Pancreas (tissue), 10 donors: ENCODE results near the gene FGFR3. TPM values are rescaled to one million over a fixed set of nuclear protein-coding genes. Genes with fewer than 3 reads are reported as not detected.

ENCODE experiments used
- ATAC-seq, 4 donors: fragments of 200-7000 bp; cut with Tn5 transposase; one replicate each; pipeline versions ENCODE4 v1.8.0 to v1.9.1; 2020; ENCODE audit warnings: mild to moderate bottlenecking in 4 of 4, moderate library complexity in 4 of 4
- DNase-seq, 6 donors: peaks; one replicate each; pipeline ENCODE4 v3.0.0-alpha.2; 2020
- FAIRE-seq: peaks from 2 replicates; lab custom pipeline; 2012; peaks lifted over from hg19 to GRCh38; lab: Jason Lieb, UNC
- H3K27ac ChIP-seq, 4 donors: fragments of 200-600 bp; sonication (generic); 1 replicate in 3 of 4; 2 replicates in 1 of 4; pipeline versions ENCODE4 v1.5.0 to v1.8.0; 2020
- H3K27me3 ChIP-seq, 4 donors: fragments of 200-600 bp; one replicate each; pipeline ENCODE4 v1.8.0; 2021
- H3K36me3 ChIP-seq, 3 donors: fragments of 200-600 bp; sonication (generic) in 1 of 3; one replicate each; pipeline versions ENCODE4 v1.5.0 to v1.8.0; 2020 to 2021
- H3K4me1 ChIP-seq, 3 donors: fragments of 200-600 bp; one replicate each; pipeline ENCODE4 v1.8.0; 2021
- H3K4me3 ChIP-seq, 4 donors: fragments of 200-600 bp; sonication (generic) in 2 of 4; one replicate each; pipeline versions ENCODE4 v1.5.0 to v1.8.0; 2020 to 2021
- H3K9me3 ChIP-seq, 4 donors: fragments of 200-600 bp; one replicate each; pipeline ENCODE4 v1.8.0; 2021
- WGBS, 2 donors: extraction: QIAGEN DNeasy Blood & Tissue Kit; methylation state at CpG; one replicate each; pipeline ENCODE4 v1.1.7; 2013; 5-methylcytosine and 5-hydroxymethylcytosine counted together
- intact Hi-C, 3 donors: fragments of 100-400 bp; cut with DNase I; formaldehyde crosslinking; loops; one replicate each; pipeline versions ENCODE4 v1.11.1 to v1.14.2; 2022
- polyA plus RNA-seq, 2 donors: library from polyadenylated mRNA; stranded (reverse); fragments of 200-250 nt; gene quantifications; one replicate each; pipeline ENCODE4 v1.2.3, GENCODE V29; 2013
- total RNA-seq, 6 donors: library from RNA; stranded (reverse); fragmentation: NEBNext Ultra II Directional in 4 of 6; extraction: Animal tissue kit (Norgen Biotek cat#: 25700) in 4 of 6; gene quantifications; one replicate each; pipeline versions ENCODE4 v1.2.1 to v1.2.4, GENCODE V29; 2021 to 2023
- TF ChIP-seq, protein P1 (sequence below), 4 donors: fragments of 200-600 bp; sonication (generic) in 3 of 4; IDR thresholded peaks; one replicate each; pipeline versions ENCODE4 v1.5.0 to v1.8.0; 2021; ENCODE audit warnings: antibody characterized with exemption in 4 of 4
- donor health status: healthy with polysubstance abuse.
- donor health status: DM: no; HTN: no; CAD: no; lungs with moderate emphysema.
- donor health status: DM: no; HTN: no; CAD: no.
- donor health status: control.
- donor health status: control.
- donor health status: Bipolar disorder and iron deficiency.
- donor health status: DM: yes; HTN: yes; CAD: no.
- donor health status: DM: no; HTN: no; CAD: no.
- donor health status: DM: no; HTN: no; CAD: no.
- donor health status: DM: yes; HTN: yes; CAD: no.

FGFR3 gene
- total and polyA plus RNA-seq, 8 donors, result 40.4 to 300 (median 64.8) TPM

- Histone ChIP-seq H3K36me3 (peaks cover 9 to 52% (median 21%) of the 10 kb centered on the region in 3 donors), H3K27ac (no peak overlapping the region), H3K4me3 (no peak overlapping the region), H3K4me1 (peaks cover 0 to 6% (median 0%) of the 10 kb centered on the region in 3 donors), H3K27me3 (no peaks in the 10 kb centered on the region), H3K9me3 (no peaks in the 10 kb centered on the region)
- TF ChIP-seq, protein P1, sequence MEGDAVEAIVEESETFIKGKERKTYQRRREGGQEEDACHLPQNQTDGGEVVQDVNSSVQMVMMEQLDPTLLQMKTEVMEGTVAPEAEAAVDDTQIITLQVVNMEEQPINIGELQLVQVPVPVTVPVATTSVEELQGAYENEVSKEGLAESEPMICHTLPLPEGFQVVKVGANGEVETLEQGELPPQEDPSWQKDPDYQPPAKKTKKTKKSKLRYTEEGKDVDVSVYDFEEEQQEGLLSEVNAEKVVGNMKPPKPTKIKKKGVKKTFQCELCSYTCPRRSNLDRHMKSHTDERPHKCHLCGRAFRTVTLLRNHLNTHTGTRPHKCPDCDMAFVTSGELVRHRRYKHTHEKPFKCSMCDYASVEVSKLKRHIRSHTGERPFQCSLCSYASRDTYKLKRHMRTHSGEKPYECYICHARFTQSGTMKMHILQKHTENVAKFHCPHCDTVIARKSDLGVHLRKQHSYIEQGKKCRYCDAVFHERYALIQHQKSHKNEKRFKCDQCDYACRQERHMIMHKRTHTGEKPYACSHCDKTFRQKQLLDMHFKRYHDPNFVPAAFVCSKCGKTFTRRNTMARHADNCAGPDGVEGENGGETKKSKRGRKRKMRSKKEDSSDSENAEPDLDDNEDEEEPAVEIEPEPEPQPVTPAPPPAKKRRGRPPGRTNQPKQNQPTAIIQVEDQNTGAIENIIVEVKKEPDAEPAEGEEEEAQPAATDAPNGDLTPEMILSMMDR (IDR thresholded peaks at IDR 0.05), result no peak
- no peak for FAIRE-seq
- intact Hi-C loops, result no loop called here
- no peak for DNase-seq
- no peak for ATAC-seq
- WGBS, 2 donors, result 77% methylated on average over 7 of the region's 7 CpGs
Measured at GRCh38 chr4:1819816-1820215, 26.7 kb downstream of the FGFR3 start.

DNA sequence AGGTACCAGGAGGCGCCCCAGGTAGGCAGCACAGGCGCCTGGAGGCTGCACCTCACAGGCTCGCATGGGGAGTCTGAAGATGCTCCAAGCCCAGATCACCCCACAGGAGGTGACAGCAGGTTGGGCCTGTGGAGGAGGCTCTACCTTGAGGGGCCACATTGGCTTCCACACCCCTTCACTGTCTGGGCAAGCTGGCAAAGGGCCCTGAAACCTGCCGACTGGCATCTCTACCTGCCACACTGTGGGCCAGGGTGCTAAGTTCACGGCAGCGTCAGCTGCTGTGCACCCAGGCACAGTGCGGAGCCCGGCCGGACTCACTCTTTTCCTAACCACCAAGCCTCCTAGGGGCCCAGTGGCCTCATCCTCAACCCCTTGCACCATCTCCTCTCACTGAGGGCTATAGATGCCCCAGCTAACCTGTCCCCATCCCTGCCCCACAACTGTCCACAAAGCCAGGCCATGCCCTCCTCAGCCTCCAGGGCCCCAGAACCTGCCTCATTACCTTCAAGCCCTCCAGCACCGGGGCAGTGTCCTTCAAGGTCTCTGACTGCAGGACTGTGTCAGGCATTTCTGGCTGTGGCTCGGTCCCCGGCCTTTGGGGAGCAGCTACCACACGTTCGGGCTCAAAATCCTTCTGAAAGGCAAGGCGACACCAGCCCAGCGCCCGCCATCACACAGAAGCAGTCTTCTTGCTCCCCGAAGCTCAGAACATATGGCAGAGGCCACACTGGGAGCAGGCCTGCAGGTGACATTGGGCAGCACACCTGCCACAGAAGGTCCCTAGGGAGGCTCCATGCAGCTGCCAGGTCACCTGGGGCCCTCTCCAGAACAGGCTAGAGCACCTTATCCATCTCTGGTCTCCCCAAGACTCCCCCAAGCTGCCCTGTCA, 28.8 kb downstream of the FGFR3 start:
- ATAC-seq, result no peak
- DNase-seq, result no peak
- Histone ChIP-seq H3K27me3 (no peaks in the 10 kb centered on the region), H3K4me1 (peaks cover 0 to 6% (median 0%) of the 10 kb centered on the region in 3 donors), H3K9me3 (no peaks in the 10 kb centered on the region), H3K4me3 (no peak overlapping the region), H3K27ac (no peak overlapping the region), H3K36me3 (peaks cover 7 to 43% (median 11%) of the 10 kb centered on the region in 3 donors)
- 95 to 97% methylated on average over 18 of the region's 18 CpGs for WGBS, 2 donors
- TF ChIP-seq, protein P1 (IDR thresholded peaks at IDR 0.05), result no peak
- intact Hi-C loops, result no loop called here
- no peak for FAIRE-seq

DNA sequence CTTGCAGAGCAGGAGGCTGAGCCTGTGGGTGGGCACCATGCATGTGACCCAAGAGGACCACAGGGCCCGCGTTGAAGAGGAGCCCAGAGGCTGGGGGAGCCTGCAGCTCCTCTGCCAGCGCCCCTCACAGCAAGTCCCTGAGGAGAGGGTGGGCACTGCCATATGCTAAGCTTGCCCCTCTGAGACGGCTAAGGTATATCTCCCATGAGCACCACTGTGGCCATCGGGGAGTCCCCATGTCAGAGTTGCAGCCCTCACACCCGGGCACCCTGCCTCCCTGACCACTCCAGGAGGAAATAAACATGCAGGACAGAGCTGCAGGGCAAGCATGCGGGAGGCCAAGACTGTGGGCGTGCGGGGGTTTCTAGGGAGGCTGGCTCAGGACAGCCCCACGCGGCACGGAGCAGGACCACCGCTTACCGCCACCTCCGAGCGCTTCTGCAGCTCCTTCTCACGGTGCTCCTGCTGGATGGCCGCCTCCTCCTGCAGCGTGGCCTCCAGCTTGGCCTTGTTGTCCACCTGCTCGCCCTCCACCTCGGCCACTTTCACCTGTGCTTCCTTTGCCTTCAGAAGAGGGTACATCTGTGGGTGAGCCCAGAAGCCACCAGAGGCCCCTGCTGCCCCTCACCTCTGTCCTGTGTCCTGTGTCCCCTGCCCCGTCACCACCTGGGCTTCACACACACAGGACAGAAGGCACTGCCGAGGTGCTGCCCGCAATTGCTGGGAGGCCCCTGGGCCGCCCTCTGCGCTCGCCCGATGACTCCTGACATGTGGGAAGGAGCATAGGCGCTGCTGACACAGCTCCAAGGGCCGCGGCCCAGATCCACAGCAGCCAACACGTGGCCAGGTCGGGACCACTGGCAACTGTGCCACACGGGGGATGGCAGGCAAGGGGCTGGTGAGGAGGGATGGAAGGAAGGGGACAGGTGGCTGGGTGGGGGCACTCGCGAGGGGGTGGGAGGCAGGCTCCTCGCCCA, 29.8 kb downstream of the FGFR3 start:
- Histone ChIP-seq H3K36me3 (peaks cover under 1 to 35% (median 11%) of the 10 kb centered on the region in 3 donors), H3K27me3 (no peaks in the 10 kb centered on the region), H3K27ac (no peak overlapping the region), H3K4me1 (peaks cover 0 to 6% (median 0%) of the 10 kb centered on the region in 3 donors), H3K9me3 (no peaks in the 10 kb centered on the region), H3K4me3 (no peak overlapping the region)
- 92 to 93% methylated on average over 37 of the region's 37 CpGs for WGBS, 2 donors
- DNase-seq, result peak in 1 of 6 donors; percentile 75
- ATAC-seq, result no peak
- TF ChIP-seq, protein P1 (IDR thresholded peaks at IDR 0.05), result no peak
- intact Hi-C loops, result no loop called here
- no peak for FAIRE-seq

DNA sequence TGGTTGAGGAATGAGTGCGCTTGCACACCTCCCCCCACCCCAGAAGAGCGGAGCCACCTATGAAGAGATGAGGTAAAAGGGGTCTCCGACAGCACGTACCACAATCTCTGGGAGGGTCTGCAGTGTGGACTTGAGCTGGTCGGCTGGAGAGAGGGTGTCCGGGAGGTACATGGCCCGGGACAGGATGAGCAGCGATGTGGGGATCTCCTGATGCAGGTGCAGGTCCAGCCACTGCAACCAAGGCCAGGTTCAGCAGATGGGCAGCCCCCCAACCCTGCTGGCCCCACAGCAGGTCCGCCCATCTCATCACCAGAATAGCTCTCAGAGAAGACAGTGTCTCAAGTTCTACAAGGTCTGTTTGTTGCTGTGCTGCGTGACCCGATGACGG, 30.4 kb downstream of the FGFR3 start:
- no peak for ATAC-seq
- no peak for FAIRE-seq
- Histone ChIP-seq H3K4me1 (peaks cover 0 to 6% (median 0%) of the 10 kb centered on the region in 3 donors), H3K4me3 (no peak overlapping the region), H3K27me3 (no peaks in the 10 kb centered on the region), H3K36me3 (peaks cover 0 to 29% (median 9%) of the 10 kb centered on the region in 3 donors), H3K9me3 (no peaks in the 10 kb centered on the region), H3K27ac (no peak overlapping the region)
- DNase-seq, result no peak
- 94 to 95% methylated on average over 12 of the region's 12 CpGs for WGBS, 2 donors
- TF ChIP-seq, protein P1 (IDR thresholded peaks at IDR 0.05), result no peak
- intact Hi-C loops, result no loop called here
